ENCODE data around the gene PNPLA2. TPM values are rescaled to one million over a fixed set of nuclear protein-coding genes. Genes with fewer than 3 reads are reported as not detected.

PNPLA2 gene
- polyA plus RNA-seq, 6 donors from 2014 or later: 13.0 to 49.9 (median 26.9) TPM

Other genes starting within 250 kb of the PNPLA2 start
- 10 to 100 TPM in 1 of 6 donors, 1 to 10 TPM in 5; 2.3 to 16.4 (median 5.2) TPM for gene PHRF1, start 242.4 kb upstream of the PNPLA2 start, polyA plus RNA-seq (ENCODE audit: low read depth in 6 of 6)
- 10 to 100 TPM; 28.5 to 89.8 (median 50.2) TPM for gene IRF7, start 203.0 kb upstream of the PNPLA2 start, polyA plus RNA-seq (ENCODE audit: low read depth in 6 of 6)
- gene CDHR5, start 194.0 kb upstream of the PNPLA2 start, polyA plus RNA-seq (ENCODE audit: low read depth in 6 of 6): not detected
- gene SCT, start 191.7 kb upstream of the PNPLA2 start, polyA plus RNA-seq (ENCODE audit: low read depth in 6 of 6): not detected
- gene DRD4, start 181.6 kb upstream of the PNPLA2 start, polyA plus RNA-seq (ENCODE audit: low read depth in 6 of 6): not detected
- gene DEAF1, start 123.7 kb upstream of the PNPLA2 start, polyA plus RNA-seq (ENCODE audit: low read depth in 6 of 6): 10 to 100 TPM; 16.7 to 39.8 (median 24.7) TPM
- gene TMEM80, start 123.1 kb upstream of the PNPLA2 start, polyA plus RNA-seq (ENCODE audit: low read depth in 6 of 6): 10 to 100 TPM; 31.5 to 41.0 (median 36.6) TPM
- gene EPS8L2, start 112.7 kb upstream of the PNPLA2 start, polyA plus RNA-seq (ENCODE audit: low read depth in 6 of 6): 1 to 10 TPM; 1.3 to 7.6 (median 3.3) TPM
- gene TALDO1, start 71.5 kb upstream of the PNPLA2 start, polyA plus RNA-seq (ENCODE audit: low read depth in 6 of 6): 100 to 1,000 TPM; 156 to 201 (median 164) TPM
- gene GATD1, start 41.4 kb upstream of the PNPLA2 start, polyA plus RNA-seq (ENCODE audit: low read depth in 6 of 6): 10 to 100 TPM in 1 of 6 donors, 1 to 10 TPM in 4, not detected in 1; 4.5 to 14.1 (median 7.0) TPM
- not detected for gene CEND1, start 28.8 kb upstream of the PNPLA2 start, polyA plus RNA-seq (ENCODE audit: low read depth in 6 of 6)
- gene SLC25A22, start 20.6 kb upstream of the PNPLA2 start, polyA plus RNA-seq (ENCODE audit: low read depth in 6 of 6): 1 to 10 TPM; 6.8 to 9.4 (median 7.2) TPM
- 1 to 10 TPM in 5 of 6 donors, not detected in 1; 2.6 to 6.2 (median 3.5) TPM for gene PIDD1, start 13.7 kb upstream of the PNPLA2 start, polyA plus RNA-seq (ENCODE audit: low read depth in 6 of 6)
- gene RPLP2, start 8.9 kb upstream of the PNPLA2 start, polyA plus RNA-seq (ENCODE audit: low read depth in 6 of 6): 1,000 to 10,000 TPM; 1,447 to 3,573 (median 3,150) TPM
- under 1 TPM in 3 of 6 donors, not detected in 3; 0.41 to 1.00 (median 0.55) TPM for gene CRACR2B, start 9.0 kb downstream of the PNPLA2 start, polyA plus RNA-seq (ENCODE audit: low read depth in 6 of 6)
- 1 to 10 TPM; 1.2 to 5.8 (median 3.2) TPM for gene CD151, start 14.0 kb downstream of the PNPLA2 start, polyA plus RNA-seq (ENCODE audit: low read depth in 6 of 6)
- gene POLR2L, start 23.6 kb downstream of the PNPLA2 start, polyA plus RNA-seq (ENCODE audit: low read depth in 6 of 6): 10 to 100 TPM; 41.3 to 68.4 (median 55.9) TPM
- 1 to 10 TPM in 5 of 6 donors, not detected in 1; 1.5 to 3.4 (median 2.8) TPM for gene TSPAN4, start 23.9 kb downstream of the PNPLA2 start, polyA plus RNA-seq (ENCODE audit: low read depth in 6 of 6)
- 10 to 100 TPM; 39.0 to 69.7 (median 47.2) TPM for gene CHID1, start 91.9 kb downstream of the PNPLA2 start, polyA plus RNA-seq (ENCODE audit: low read depth in 6 of 6)
- 1 to 10 TPM; 3.3 to 9.2 (median 4.7) TPM for gene AP2A2, start 107.0 kb downstream of the PNPLA2 start, polyA plus RNA-seq (ENCODE audit: low read depth in 6 of 6)
- under 1 TPM in 1 of 6 donors, not detected in 5; 0.04 TPM for gene MUC6, start 217.8 kb downstream of the PNPLA2 start, polyA plus RNA-seq (ENCODE audit: low read depth in 6 of 6)